ENCODE data around the gene CALCR. TPM values are rescaled to one million over a fixed set of nuclear protein-coding genes. Genes with fewer than 3 reads are reported as not detected.

CALCR gene
- polyA plus RNA-seq, 3 donors: not detected

DNA sequence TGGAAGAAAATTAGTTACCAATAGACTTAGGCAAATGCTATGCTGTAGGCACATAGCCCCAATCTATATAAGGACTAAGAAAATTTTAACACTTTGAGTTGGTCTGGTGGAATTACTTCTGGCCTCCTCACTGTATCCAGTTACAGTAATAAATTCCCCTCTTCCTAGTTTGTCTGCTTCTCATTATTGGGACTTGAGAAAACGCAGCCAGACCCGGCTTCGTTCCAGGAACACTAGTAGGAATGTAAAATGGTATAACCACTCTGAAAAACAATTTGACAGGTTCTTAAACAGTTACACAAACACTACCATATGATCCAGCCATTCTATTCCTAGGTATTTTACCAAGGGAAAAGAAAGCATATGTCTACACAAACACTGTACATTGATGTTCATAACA is 192.2 kb downstream of the CALCR start:
- Histone ChIP-seq H3K36me3 (replicated peaks in 1 of 2; ENCODE audit: control insufficient read depth in 1 of 2, insufficient read depth in 2 of 2, low read length in 2 of 2) (no peaks in the 10 kb centered on the region), H3K27ac (ENCODE audit: low read depth in 1 of 2, low read length in 2 of 2) (no peak overlapping the region), H3K9ac (ENCODE audit: insufficient read depth, low read length, poor library complexity, severe bottlenecking) (no peak overlapping the region), H3K79me2 (ENCODE audit: insufficient read depth, low read length) (no peaks in the 10 kb centered on the region), H3K4me3 (replicated peaks in 1 of 3; ENCODE audit: low read depth in 2 of 3, low read length in 3 of 3) (no peak overlapping the region), H4K20me1 (ENCODE audit: insufficient read depth, low read length) (no peaks in the 10 kb centered on the region), H3K9me3 (replicated peaks in 1 of 2; ENCODE audit: control insufficient read depth in 1 of 2, insufficient read depth in 1 of 2, low read length in 2 of 2) (no peaks in the 10 kb centered on the region), H3K4me1 (ENCODE audit: control insufficient read depth in 1 of 2, insufficient read depth in 2 of 2, low read length in 2 of 2) (no peaks in the 10 kb centered on the region), H2AFZ (ENCODE audit: insufficient read depth, low read depth, low read length, poor library complexity, severe bottlenecking) (no peak overlapping the region), H3K27me3 (ENCODE audit: control insufficient read depth in 2 of 2, insufficient read depth in 2 of 2, low read length in 2 of 2) (no peaks in the 10 kb centered on the region), H3K4me2 (replicated peaks; ENCODE audit: extremely low read depth, low read length, poor library complexity, severe bottlenecking) (no peak overlapping the region)
- no peaks in the 10 kb centered on the region for H3K4me1 Mint-ChIP-seq
- intact Hi-C loops (cut with micrococcal nuclease): no loop called here
- DNase-seq: no peak
- no peak overlapping the region for H3K4me3 Mint-ChIP-seq
- H3K27ac Mint-ChIP-seq: no peak overlapping the region
- TF ChIP-seq, protein P1, sequence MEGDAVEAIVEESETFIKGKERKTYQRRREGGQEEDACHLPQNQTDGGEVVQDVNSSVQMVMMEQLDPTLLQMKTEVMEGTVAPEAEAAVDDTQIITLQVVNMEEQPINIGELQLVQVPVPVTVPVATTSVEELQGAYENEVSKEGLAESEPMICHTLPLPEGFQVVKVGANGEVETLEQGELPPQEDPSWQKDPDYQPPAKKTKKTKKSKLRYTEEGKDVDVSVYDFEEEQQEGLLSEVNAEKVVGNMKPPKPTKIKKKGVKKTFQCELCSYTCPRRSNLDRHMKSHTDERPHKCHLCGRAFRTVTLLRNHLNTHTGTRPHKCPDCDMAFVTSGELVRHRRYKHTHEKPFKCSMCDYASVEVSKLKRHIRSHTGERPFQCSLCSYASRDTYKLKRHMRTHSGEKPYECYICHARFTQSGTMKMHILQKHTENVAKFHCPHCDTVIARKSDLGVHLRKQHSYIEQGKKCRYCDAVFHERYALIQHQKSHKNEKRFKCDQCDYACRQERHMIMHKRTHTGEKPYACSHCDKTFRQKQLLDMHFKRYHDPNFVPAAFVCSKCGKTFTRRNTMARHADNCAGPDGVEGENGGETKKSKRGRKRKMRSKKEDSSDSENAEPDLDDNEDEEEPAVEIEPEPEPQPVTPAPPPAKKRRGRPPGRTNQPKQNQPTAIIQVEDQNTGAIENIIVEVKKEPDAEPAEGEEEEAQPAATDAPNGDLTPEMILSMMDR (IDR thresholded peaks at IDR 0.05): no peak
- peaks cover 0 to 6% (median 1%) of the 10 kb centered on the region in 3 donors for H3K27me3 Mint-ChIP-seq (ENCODE audit: low read depth in 3 of 3)
- no CpG with 5 or more reads among the region's 3 CpGs for WGBS (ENCODE audit: insufficient coverage)
- peaks cover 0 to 4% (median 2%) of the 10 kb centered on the region in 7 donors for H3K9me3 Mint-ChIP-seq
- no peaks in the 10 kb centered on the region for H3K36me3 Mint-ChIP-seq

DNA sequence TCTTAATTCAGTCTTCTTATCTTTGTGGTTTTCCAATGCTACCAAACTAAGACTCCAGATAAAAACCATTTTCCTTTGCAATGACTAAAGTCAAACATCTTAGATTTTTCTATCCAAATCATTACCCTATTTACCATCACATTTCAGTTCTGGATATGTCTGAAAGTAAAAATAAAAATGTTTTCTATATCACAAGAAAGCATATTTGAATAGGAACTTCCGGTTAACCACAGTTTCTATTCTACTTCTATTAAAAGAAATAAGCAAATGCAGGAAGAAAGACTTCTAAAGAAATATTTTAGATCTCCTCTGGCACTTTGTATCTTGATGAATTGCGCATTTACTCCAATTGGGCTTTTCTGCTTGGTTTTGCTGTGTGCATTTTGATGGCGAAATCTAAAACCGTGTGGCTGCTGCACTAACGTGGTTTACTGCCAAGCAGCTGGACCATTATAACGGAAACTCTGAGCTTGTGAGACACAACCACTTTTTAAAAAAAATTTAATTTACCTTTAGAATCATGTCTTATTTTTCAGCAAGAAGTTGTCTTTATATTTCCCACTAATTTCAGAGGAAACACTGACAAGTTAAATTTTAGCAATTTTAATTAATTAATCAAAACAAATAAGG is 196.3 kb downstream of the CALCR start:
- TF ChIP-seq, protein P1 (IDR thresholded peaks at IDR 0.05): no peak
- Histone ChIP-seq H3K4me1 (ENCODE audit: control insufficient read depth in 1 of 2, insufficient read depth in 2 of 2, low read length in 2 of 2) (no peaks in the 10 kb centered on the region), H3K4me3 (replicated peaks in 1 of 3; ENCODE audit: low read depth in 2 of 3, low read length in 3 of 3) (no peak overlapping the region), H3K4me2 (replicated peaks; ENCODE audit: extremely low read depth, low read length, poor library complexity, severe bottlenecking) (no peak overlapping the region), H3K27me3 (ENCODE audit: control insufficient read depth in 2 of 2, insufficient read depth in 2 of 2, low read length in 2 of 2) (no peaks in the 10 kb centered on the region), H2AFZ (ENCODE audit: insufficient read depth, low read depth, low read length, poor library complexity, severe bottlenecking) (no peak overlapping the region), H3K9me3 (replicated peaks in 1 of 2; ENCODE audit: control insufficient read depth in 1 of 2, insufficient read depth in 1 of 2, low read length in 2 of 2) (no peaks in the 10 kb centered on the region), H4K20me1 (ENCODE audit: insufficient read depth, low read length) (no peaks in the 10 kb centered on the region), H3K27ac (ENCODE audit: low read depth in 1 of 2, low read length in 2 of 2) (no peak overlapping the region), H3K9ac (ENCODE audit: insufficient read depth, low read length, poor library complexity, severe bottlenecking) (no peak overlapping the region), H3K36me3 (replicated peaks in 1 of 2; ENCODE audit: control insufficient read depth in 1 of 2, insufficient read depth in 2 of 2, low read length in 2 of 2) (no peaks in the 10 kb centered on the region), H3K79me2 (ENCODE audit: insufficient read depth, low read length) (no peaks in the 10 kb centered on the region)
- DNase-seq: no peak
- Mint-ChIP-seq H3K4me1 (no peaks in the 10 kb centered on the region), H3K36me3 (no peaks in the 10 kb centered on the region), H3K9me3 (peaks cover 0 to 5% (median 2%) of the 10 kb centered on the region in 7 donors), H3K4me3 (no peak overlapping the region), H3K27ac (no peak overlapping the region), H3K27me3 (ENCODE audit: low read depth in 3 of 3) (peaks cover 0 to 3% (median 3%) of the 10 kb centered on the region in 3 donors)
- WGBS (ENCODE audit: insufficient coverage): 63% methylated on average over 4 of the region's 6 CpGs
- intact Hi-C loops (cut with micrococcal nuclease): no loop called here

Measured in CD14-positive monocyte (primary cell).